GM19438 (cell line): ENCODE measurements around the gene GGA2.
"Not testable (repeated sequence)": the region's sequence is repeated elsewhere in the genome, so short reads cannot be mapped to it uniquely, and the experiment has no call there.

Source experiments
- ATAC-seq: cut with Tn5 transposase; IDR thresholded peaks from one replicate; pipeline ENCODE4 v1.9.1; 2021; ENCODE audit warnings: low read depth; ENCODE audit not compliant: unreplicated experiment

GGA2 gene

GRCh38 chr16:23505180-23505665, 5.1 kb downstream of the GGA2 start:
- ATAC-seq: peak; percentile 1

DNA sequence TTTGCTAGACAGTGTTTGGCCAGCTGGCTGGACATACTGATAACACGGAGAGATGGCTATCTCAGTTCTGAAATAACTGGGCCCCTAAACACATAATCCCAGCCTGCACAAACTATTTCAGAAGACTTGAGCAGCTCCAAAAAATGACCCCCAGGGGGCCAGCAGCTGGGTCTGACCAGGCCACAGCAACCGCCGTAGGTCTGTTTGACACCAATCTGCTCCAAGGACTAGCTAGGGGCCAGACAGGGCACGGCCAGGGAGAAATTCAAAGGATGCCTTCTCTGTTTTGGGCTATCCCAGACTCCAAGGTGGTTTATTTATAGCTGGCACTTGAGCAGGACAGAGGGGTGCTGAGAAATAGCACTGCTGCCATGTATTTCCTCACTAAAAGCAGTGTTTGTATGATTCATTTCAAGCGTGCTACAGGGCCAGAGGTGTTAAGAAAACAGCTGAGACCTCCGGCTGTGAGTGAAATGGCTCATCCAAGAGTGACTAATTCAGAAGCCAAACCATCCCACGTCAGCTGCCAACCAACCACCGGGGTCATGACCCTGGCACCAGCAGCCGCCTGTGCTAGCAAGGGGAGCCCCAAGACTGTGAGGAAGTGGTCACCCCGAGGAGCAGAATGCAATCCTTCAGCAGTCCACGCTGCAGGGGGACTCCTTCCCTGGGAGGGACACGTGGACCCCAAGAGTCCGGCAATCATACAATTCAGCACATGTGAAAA, 5.7 kb downstream of the GGA2 start:
- peak; percentile 49 for ATAC-seq

DNA sequence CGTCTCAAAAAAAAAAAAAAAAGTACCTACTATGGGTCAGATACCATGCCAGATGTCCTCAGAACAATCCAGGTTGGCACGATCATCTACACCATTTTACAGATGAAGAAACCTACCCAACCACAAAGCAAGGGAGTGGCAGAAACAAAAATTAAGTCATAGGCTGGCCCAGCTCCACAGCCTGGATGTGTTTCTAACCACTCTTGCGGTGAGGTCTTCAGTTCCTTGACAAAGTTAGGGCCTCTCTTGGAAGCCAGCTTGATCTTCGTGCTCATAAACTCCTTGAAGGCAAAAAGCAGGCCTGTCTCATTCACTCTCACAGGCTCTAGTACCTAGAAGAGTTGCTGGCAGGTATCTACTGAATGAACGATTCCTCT, 6.2 kb downstream of the GGA2 start:
- no peak for ATAC-seq

DNA sequence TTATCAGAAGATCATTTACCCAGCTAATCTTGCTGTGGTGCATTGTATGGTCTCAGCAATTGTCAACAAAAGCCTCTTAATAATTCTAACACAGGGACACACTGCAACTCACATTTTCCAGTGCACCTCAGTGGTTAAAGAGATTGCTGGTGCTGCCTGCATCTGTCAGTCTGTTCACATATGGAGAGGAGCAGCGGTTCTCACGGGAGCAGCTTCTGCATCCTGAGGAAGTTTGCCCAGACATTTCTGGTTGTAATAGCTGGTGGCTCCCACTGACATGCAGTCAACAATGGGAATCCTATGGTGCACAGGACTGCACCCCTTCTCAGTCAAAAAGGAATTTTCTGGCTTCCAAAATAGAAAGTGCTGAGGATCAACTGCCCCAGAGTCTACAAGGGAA, 7.8 kb downstream of the GGA2 start:
- no peak for ATAC-seq

DNA sequence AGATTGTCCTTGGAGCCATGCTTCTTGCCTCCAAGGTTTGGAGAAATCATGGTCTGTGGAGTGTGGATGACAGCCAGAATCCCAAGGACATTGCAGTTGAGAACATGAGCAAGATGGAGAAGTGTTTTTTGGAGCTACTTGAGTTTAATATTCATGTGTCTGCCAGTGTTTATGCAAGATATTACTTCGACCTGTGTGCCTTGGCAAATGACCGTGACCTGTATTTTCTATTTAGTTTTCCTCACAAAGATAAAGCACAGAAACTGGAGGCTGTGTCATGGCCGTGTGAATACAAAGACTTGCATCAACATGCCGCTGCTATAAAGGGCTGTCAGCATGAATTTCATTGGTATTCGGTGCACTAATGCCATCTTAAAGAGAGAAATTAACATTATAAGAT, 9.0 kb downstream of the GGA2 start:
- no peak for ATAC-seq

- no peak for ATAC-seq
These were observed 9.4 kb downstream of the GGA2 start for GRCh38 chr16:23500862-23501225.

GRCh38 chr16:23500212-23500861, 10.0 kb downstream of the GGA2 start:
- ATAC-seq: no peak

GRCh38 chr16:23499801-23500200, 10.5 kb downstream of the GGA2 start:
- ATAC-seq: no peak

DNA sequence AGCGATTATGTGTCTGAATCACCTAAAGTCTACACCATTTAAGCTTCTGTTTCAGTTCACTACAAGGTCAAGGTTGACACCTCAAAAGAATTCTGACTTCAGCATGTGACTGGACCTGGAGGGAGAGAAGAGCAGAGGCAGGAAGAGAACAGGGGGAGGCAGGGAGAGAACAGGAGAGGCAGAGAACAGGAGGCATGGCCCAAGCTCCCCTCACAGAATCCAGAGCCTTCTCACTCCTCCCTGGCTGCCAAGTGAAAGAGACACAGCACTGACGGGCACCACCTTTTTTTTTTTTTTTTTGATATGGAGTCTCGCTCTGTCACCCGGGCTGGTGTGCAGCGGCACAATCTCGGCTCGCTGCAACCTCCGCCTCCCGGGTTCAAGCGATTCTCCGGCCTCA, 11.4 kb downstream of the GGA2 start:
- no peak for ATAC-seq

DNA sequence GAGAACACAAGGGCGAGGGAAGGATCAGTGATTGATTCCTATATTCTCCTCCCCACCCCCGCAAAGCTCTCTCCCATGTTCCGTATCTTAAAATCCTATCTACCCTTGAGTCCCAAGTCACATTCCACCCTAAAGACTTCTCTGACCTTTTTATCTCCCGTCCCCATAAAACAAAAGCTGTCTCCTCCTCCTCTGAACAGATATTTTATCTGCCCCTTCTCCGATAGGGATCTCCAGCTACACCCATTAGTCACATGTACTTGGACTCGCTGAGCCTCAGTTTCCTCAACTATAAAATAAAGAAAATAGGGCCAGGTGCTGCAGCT, 12.8 kb downstream of the GGA2 start:
- no peak for ATAC-seq

- ATAC-seq: no peak
These were observed 13.3 kb downstream of the GGA2 start for GRCh38 chr16:23496821-23497542.

DNA sequence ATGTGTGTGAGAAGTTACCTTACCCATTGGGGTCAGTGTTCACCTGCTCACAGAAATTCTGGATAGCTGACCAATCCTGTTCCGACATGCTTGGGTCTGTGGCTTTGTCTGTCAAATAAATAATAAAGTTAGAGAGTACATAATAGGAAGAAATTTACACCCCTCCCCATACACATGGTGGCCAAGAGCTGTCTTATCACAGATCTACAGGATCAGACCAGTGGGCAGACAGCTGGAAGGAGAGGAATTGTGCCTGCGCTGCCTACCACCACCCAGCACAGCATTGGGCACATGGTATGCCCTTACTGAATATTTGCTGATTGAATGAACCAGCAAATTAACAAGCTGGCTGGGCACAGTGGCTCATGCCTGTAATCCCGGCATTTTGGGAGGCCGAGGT, 14.6 kb downstream of the GGA2 start:
- no peak for ATAC-seq

GRCh38 chr16:23494188-23494587, 16.1 kb downstream of the GGA2 start:
- ATAC-seq: no peak

DNA sequence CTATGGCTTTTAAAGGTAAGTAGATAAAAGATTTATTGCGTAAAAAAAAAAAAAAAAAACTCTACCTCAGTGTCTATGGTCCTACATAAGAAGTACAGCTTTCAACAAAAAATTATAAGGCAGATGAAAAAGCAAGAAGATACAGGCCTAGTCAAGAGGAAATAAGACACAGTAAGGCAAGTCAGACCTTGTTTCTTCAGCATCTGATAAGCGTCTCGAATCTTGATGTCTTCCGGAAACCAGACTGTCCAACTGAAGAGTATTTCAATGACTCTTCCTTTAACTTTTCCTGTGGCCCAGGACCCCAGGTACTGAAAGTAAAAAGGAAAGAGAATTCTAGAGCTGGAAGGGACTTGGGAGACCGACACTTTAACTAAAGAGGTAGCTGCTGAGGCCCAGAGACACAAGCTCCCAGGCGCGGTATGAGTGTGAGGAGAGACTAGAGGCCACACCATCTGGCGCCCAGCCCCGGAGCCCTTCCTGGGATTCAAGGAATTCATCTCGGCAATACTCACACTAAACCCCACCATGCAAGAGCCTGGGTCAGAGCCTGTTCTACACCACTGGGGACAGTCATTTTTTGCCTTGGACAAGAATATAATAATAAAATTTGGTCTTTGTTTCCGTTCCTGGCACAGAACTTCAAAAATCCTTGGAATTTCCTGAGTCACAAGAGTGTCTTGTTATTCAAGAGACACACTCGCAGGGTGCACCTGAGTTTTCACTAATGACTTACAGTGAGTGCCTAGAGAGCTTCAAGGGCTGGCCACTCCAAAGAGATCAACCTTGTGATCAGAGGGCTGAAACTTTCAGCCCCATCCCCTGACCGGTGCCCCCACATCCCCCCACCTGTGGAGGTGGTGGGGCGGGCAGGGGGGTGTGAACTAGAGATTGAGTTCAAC, 18.6 kb downstream of the GGA2 start:
- no peak for ATAC-seq

GRCh38 chr16:23486480-23486879, 23.8 kb downstream of the GGA2 start:
- ATAC-seq: no peak

DNA sequence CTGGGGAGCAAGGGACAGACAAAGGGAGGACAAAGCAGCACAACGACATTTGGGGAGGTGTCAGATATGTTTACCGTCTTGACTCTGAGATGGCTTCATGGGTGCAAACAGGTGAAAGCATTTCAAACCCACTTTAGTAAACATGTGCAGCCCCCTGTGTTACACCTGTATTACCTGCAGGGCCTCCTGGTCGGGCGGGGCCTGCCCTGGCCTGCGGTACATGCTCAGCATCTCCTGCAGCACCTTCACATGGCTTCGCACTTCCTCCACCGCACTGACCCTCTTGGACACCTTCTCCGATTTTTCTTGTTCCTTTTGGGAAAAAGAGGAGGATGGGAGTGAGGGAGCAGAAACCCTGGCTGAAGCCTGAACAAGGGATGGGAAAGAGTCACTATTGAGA, 24.5 kb downstream of the GGA2 start:
- no peak for ATAC-seq

GRCh38 chr16:23485257-23485614, 25.1 kb downstream of the GGA2 start:
- no peak for ATAC-seq

GRCh38 chr16:23484510-23485256, 25.6 kb downstream of the GGA2 start:
- no peak for ATAC-seq

DNA sequence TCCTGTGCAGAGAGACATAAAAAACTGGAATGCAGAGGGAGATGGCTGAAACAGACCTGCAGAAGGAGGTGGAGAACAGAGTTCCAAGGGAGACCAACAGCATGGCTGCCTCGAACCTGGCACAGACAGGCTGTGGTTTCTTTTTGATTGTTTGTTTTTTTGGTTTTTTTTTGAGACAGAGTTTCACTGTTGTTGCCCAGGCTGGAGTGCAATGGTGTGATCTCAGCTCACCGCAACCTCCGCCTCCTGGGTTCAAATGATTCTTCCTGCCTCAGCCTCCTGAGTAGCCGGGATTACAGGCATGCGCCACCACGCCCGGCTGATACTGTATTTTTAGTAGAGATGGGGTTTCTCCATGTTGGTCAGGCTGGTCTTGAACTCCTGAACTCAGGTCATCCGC, 26.8 kb downstream of the GGA2 start:
- ATAC-seq: not testable (repeated sequence)

DNA sequence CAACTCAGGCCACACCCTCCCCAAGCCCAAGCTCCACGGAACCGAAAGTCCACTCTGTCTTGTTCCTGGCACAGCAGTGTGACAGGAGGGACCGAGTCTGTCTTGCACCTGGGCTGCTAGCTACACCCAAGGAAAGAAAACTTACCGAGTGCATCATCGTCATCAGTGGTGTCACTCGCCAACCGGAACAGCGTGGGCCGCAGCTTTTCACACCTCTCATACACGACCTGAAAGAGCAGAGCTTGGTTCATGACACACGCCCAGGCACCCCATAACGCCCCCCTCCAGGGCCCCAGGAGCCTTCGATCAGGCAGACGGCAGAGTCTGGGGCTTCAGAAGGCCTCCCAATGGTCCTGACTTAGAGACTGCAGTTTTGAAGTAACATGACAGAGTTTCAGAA, 27.5 kb downstream of the GGA2 start:
- ATAC-seq: no peak
